ENCODE measurements around the gene FTSJ3. TPM values are rescaled to one million over a fixed set of nuclear protein-coding genes. Genes with fewer than 3 reads are reported as not detected.

FTSJ3 gene
- total RNA-seq, 1 donor from 2014 or later = 42.0 TPM

- Mint-ChIP-seq H3K27ac (ENCODE audit: unreplicated experiment) (peak within 1 kb of the TSS; percentile 92), H3K4me1 (ENCODE audit: low read depth, unreplicated experiment) (peaks cover 12% of the 10 kb centered on the region), H3K27me3 (ENCODE audit: unreplicated experiment) (peaks cover 18% of the 10 kb centered on the region), H3K4me3 (ENCODE audit: unreplicated experiment) (peak within 1 kb of the TSS; percentile 95), H3K9me3 (ENCODE audit: unreplicated experiment) (peaks cover 18% of the 10 kb centered on the region), H3K36me3 (ENCODE audit: unreplicated experiment) (peaks cover 1% of the 10 kb centered on the region)
- peak; percentile 99 for DNase-seq
- no peak for TF ChIP-seq CTCF (IDR thresholded peaks at IDR 0.05; ENCODE audit: partially characterized antibody, unreplicated experiment)
These were observed 15.3 kb upstream of the FTSJ3 start, which contains the start of gene SMARCD2 for GRCh38 chr17:63842540-63843386. Gene SMARCD2, minus strand, starts transcription at chr17:63842685. Its CDS starts 11 bp downstream, at chr17:63842674.

GRCh38 chr17:63842173-63842539 lies 14.7 kb upstream of the FTSJ3 start:
- peaks cover 18% of the 10 kb centered on the region for H3K9me3 Mint-ChIP-seq (ENCODE audit: unreplicated experiment)
- H3K36me3 Mint-ChIP-seq (ENCODE audit: unreplicated experiment) = no peaks in the 10 kb centered on the region
- H3K27ac Mint-ChIP-seq (ENCODE audit: unreplicated experiment) = peak overlapping the region; percentile 92
- H3K27me3 Mint-ChIP-seq (ENCODE audit: unreplicated experiment) = peaks cover 16% of the 10 kb centered on the region
- peak overlapping the region; percentile 95 for H3K4me3 Mint-ChIP-seq (ENCODE audit: unreplicated experiment)
- H3K4me1 Mint-ChIP-seq (ENCODE audit: low read depth, unreplicated experiment) = peaks cover 12% of the 10 kb centered on the region
- peak; percentile 48 for DNase-seq
- no peak for TF ChIP-seq CTCF (IDR thresholded peaks at IDR 0.05; ENCODE audit: partially characterized antibody, unreplicated experiment)

GRCh38 chr17:63841350-63842172 lies 14.1 kb upstream of the FTSJ3 start:
- Mint-ChIP-seq H3K27me3 (ENCODE audit: unreplicated experiment) (peaks cover 17% of the 10 kb centered on the region), H3K4me1 (ENCODE audit: low read depth, unreplicated experiment) (peaks cover 12% of the 10 kb centered on the region), H3K4me3 (ENCODE audit: unreplicated experiment) (peak overlapping the region; percentile 95), H3K27ac (ENCODE audit: unreplicated experiment) (peak overlapping the region; percentile 92), H3K36me3 (ENCODE audit: unreplicated experiment) (no peaks in the 10 kb centered on the region), H3K9me3 (ENCODE audit: unreplicated experiment) (peaks cover 18% of the 10 kb centered on the region)
- TF ChIP-seq CTCF (IDR thresholded peaks at IDR 0.05; ENCODE audit: partially characterized antibody, unreplicated experiment) = no peak
- DNase-seq = peak; percentile 69

GRCh38 chr17:63840591-63841349 lies 13.3 kb upstream of the FTSJ3 start:
- Mint-ChIP-seq H3K4me3 (ENCODE audit: unreplicated experiment) (peak overlapping the region; percentile 95), H3K36me3 (ENCODE audit: unreplicated experiment) (no peaks in the 10 kb centered on the region), H3K27me3 (ENCODE audit: unreplicated experiment) (peaks cover 17% of the 10 kb centered on the region), H3K9me3 (ENCODE audit: unreplicated experiment) (peaks cover 18% of the 10 kb centered on the region), H3K4me1 (ENCODE audit: low read depth, unreplicated experiment) (peaks cover 12% of the 10 kb centered on the region), H3K27ac (ENCODE audit: unreplicated experiment) (peak overlapping the region; percentile 92)
- TF ChIP-seq CTCF (IDR thresholded peaks at IDR 0.05; ENCODE audit: partially characterized antibody, unreplicated experiment) = no peak
- no peak for DNase-seq

Data from glutamatergic neuron (in vitro differentiated cells).